GM18519 (cell line): Measurements from ENCODE around the gene NOX5.
"Not testable (repeated sequence)": the region's sequence is repeated elsewhere in the genome, so short reads cannot be mapped to it uniquely, and the experiment has no call there.

ENCODE experiments used
- ATAC-seq: cut with Tn5 transposase; IDR thresholded peaks from one replicate; pipeline ENCODE4 v1.9.1; 2021; ENCODE audit warnings: mild to moderate bottlenecking, moderate library complexity; ENCODE audit not compliant: unreplicated experiment, low FRiP score

Gene NOX5

GRCh38 chr15:69014454-69014853 is at the start of gene NOX5:
NOX5 (plus strand) TSS chr15:69014695; CDS start chr15:69014736, 41 bp downstream.
- ATAC-seq, result no peak

- ATAC-seq, result no peak
Measured at GRCh38 chr15:68966996-68967395, 47.5 kb upstream of the NOX5 start.

- ATAC-seq, result no peak
Measured at GRCh38 chr15:68967948-68968347, 46.5 kb upstream of the NOX5 start.

- ATAC-seq, result no peak
Measured at GRCh38 chr15:68969298-68969697, 45.2 kb upstream of the NOX5 start.

GRCh38 chr15:68972201-68973065 is 42.1 kb upstream of the NOX5 start:
- ATAC-seq, result no peak

GRCh38 chr15:68975651-68976160 is 38.8 kb upstream of the NOX5 start:
- not testable (repeated sequence) for ATAC-seq

GRCh38 chr15:68977426-68977825 is 37.1 kb upstream of the NOX5 start:
- ATAC-seq, result not testable (repeated sequence)

- no peak for ATAC-seq
Measured at GRCh38 chr15:68979006-68979405, 35.5 kb upstream of the NOX5 start.

GRCh38 chr15:68979816-68980215 is 34.7 kb upstream of the NOX5 start:
- no peak for ATAC-seq

- ATAC-seq, result no peak
Measured at GRCh38 chr15:68980786-68981185, 33.7 kb upstream of the NOX5 start.

GRCh38 chr15:68981941-68982340 is 32.6 kb upstream of the NOX5 start:
- no peak for ATAC-seq

- no peak for ATAC-seq
Measured at GRCh38 chr15:68982976-68983563, 31.4 kb upstream of the NOX5 start.

GRCh38 chr15:68983961-68984481 is 30.5 kb upstream of the NOX5 start:
- ATAC-seq, result no peak

- ATAC-seq, result no peak
Measured at GRCh38 chr15:68984586-68984985, 29.9 kb upstream of the NOX5 start.

GRCh38 chr15:68985361-68985891 is 29.1 kb upstream of the NOX5 start:
- ATAC-seq, result no peak

- ATAC-seq, result no peak
Measured at GRCh38 chr15:68986322-68986721, 28.2 kb upstream of the NOX5 start.

GRCh38 chr15:68987120-68987519 is 27.4 kb upstream of the NOX5 start:
- ATAC-seq, result no peak

GRCh38 chr15:68987676-68988075 is 26.8 kb upstream of the NOX5 start:
- ATAC-seq, result no peak

- ATAC-seq, result no peak
Measured at GRCh38 chr15:68989541-68990230, 24.8 kb upstream of the NOX5 start.

GRCh38 chr15:68990231-68990991 is 24.1 kb upstream of the NOX5 start:
- ATAC-seq, result no peak
